Measurements from ENCODE around the gene PDE7B. TPM values are rescaled to one million over a fixed set of nuclear protein-coding genes. Genes with fewer than 3 reads are reported as not detected.

The PDE7B gene
- total and polyA plus RNA-seq, 2 of the 13 experiments (the other 11 are each of a cell fraction or from before 2014, with no cell fraction given), result not detected

GRCh38 chr6:135983093-135983492 is 131.6 kb downstream of the PDE7B start:
- TF ChIP-seq NBN (conservative IDR thresholded peaks at IDR 0.05), result no peak
- TF ChIP-seq, protein P1, sequence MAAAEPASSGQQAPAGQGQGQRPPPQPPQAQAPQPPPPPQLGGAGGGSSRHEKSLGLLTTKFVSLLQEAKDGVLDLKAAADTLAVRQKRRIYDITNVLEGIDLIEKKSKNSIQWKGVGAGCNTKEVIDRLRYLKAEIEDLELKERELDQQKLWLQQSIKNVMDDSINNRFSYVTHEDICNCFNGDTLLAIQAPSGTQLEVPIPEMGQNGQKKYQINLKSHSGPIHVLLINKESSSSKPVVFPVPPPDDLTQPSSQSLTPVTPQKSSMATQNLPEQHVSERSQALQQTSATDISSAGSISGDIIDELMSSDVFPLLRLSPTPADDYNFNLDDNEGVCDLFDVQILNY (CRISPR knock-in tag; conservative IDR thresholded peaks at IDR 0.05), result no peak
- no peak for TF ChIP-seq HNF1A (IDR thresholded peaks at IDR 0.05; ENCODE audit: low read depth)
- TF ChIP-seq HNF1A (CRISPR knock-in tag; IDR thresholded peaks at IDR 0.05; ENCODE audit: borderline replicate concordance), result no peak
- TF ChIP-seq, protein P2, sequence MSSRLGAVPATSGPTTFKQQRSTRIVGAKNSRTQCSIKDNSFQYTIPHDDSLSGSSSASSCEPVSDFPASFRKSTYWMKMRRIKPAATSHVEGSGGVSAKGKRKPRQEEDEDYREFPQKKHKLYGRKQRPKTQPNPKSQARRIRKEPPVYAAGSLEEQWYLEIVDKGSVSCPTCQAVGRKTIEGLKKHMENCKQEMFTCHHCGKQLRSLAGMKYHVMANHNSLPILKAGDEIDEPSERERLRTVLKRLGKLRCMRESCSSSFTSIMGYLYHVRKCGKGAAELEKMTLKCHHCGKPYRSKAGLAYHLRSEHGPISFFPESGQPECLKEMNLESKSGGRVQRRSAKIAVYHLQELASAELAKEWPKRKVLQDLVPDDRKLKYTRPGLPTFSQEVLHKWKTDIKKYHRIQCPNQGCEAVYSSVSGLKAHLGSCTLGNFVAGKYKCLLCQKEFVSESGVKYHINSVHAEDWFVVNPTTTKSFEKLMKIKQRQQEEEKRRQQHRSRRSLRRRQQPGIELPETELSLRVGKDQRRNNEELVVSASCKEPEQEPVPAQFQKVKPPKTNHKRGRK (CRISPR knock-in tag; IDR thresholded peaks at IDR 0.05), result no peak
- no peak for TF ChIP-seq GATAD2A (CRISPR knock-in tag; IDR thresholded peaks at IDR 0.05)
- no peak for TF ChIP-seq SSRP1 (CRISPR knock-in tag; IDR thresholded peaks at IDR 0.05)
- peak in 1 of 2 experiments; percentile 38; a peak in 1 of 4 replicates for TF ChIP-seq REST (IDR thresholded peaks at IDR 0.05; ENCODE audit: borderline replicate concordance in 1 of 2, low read depth in 1 of 2, low read length in 2 of 2)
- Histone ChIP-seq H3K36me3 (replicated peaks in 1 of 2; ENCODE audit: control insufficient read depth in 1 of 2, insufficient read depth in 2 of 2, low read length in 2 of 2) (no peaks in the 10 kb centered on the region), H3K4me2 (ENCODE audit: low read depth, low read length) (no peak overlapping the region), H3K27me3 (ENCODE audit: control insufficient read depth in 1 of 2, insufficient read depth in 2 of 2, low read length in 2 of 2) (no peaks in the 10 kb centered on the region), H3K4me3 (replicated peaks in 1 of 3; ENCODE audit: insufficient read depth in 1 of 3, low read depth in 2 of 3, low read length in 3 of 3) (no peak overlapping the region), H3K9ac (ENCODE audit: insufficient read depth, low read depth, low read length) (no peak overlapping the region), H2AFZ (ENCODE audit: low read length) (no peak overlapping the region), H4K20me1 (ENCODE audit: insufficient read depth, low read length) (no peaks in the 10 kb centered on the region), H3K4me1 (ENCODE audit: insufficient read depth, low read length) (no peaks in the 10 kb centered on the region), H3K79me2 (ENCODE audit: insufficient read depth, low read length) (no peaks in the 10 kb centered on the region), H3K9me3 (ENCODE audit: low read length) (no peaks in the 10 kb centered on the region), H3K27ac (ENCODE audit: extremely low read length, insufficient read depth, low read length) (no peak overlapping the region)
- no TSS peak for BruUV-seq (replicated peaks)
- intact Hi-C loops (cut with micrococcal nuclease; ENCODE audit: unreplicated experiment) (no loop called here), in situ Hi-C loops (cut with HindIII; ENCODE audit: extremely low pct_ligation_motif_present, low pct_unique_long_range_greater_than_20kb) (no loop called here)
- ATAC-seq (no peak), FAIRE-seq (no peak), DNase-seq (ENCODE audit: low spot score) (no peak)
- CTCF ChIA-PET (ENCODE audit: low intra/inter-chr PET ratio, low total read pairs), result no interaction called here
- POLR2A ChIA-PET, result no interaction called here
- WGBS (ENCODE audit: low lambda C conversion rate), result 2% methylated on average over 3 of the region's 3 CpGs
